Muscle of back (tissue), 11 donors: ENCODE results near the gene FOXO3. TPM values are rescaled to one million over a fixed set of nuclear protein-coding genes. Genes with fewer than 3 reads are reported as not detected.

ENCODE experiments used
- DNase-seq, 3 donors: peaks; one replicate each; pipeline versions ENCODE4 v3.0.0 to v3.0.0-alpha.2; 2013
- polyA plus RNA-seq, 10 donors: library from polyadenylated mRNA; unstranded; fragments of 120-200 nt; gene quantifications; one replicate each; pipeline ENCODE4 v1.2.1, GENCODE V29; 2013; ENCODE audit not compliant: insufficient read length in 10 of 10

Gene FOXO3
- polyA plus RNA-seq, 10 donors = 28.4 to 38.2 (median 33.1) TPM

DNA sequence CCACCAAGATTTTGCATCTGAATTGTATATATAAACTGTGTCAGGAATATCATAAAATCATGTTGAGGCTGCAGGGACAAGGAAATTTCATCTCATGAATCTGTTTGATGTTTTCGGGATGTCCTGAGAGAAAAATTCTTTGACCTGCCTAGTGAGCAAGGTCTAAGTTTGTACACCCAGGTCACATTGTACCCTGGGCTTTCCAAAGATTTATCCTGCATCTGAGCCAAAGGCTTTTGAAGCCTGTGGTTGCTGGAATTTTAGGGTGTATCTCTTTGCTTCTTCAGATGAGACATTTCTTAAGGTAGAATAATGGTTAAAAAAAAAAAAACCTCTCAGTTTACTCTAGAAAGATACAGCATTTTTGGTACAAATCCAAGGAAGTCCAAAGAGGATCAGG is 63.3 kb downstream of the FOXO3 start:
- DNase-seq = no peak

- no peak for DNase-seq
Observed at GRCh38 chr6:108625581-108625980, 64.9 kb downstream of the FOXO3 start.

DNA sequence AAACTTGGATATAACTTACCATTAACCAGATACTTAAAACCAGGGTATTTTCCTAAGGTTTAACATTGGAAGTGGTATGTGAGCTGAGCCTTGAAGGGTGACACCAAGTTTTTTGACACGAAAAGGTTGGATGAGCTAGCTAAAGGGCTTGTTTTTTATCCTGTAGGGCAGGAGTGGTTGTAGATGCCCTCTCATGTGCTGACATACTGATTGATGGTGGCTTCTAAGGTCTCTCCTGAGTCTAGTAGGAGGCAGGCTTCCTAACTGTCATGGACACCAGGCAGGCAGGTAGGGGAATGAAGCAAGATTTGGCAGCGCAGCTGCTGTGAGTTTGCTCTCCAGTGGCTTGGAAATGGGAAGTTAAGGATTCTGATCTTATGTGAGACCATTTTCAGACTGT is 66.1 kb downstream of the FOXO3 start:
- no peak for DNase-seq

GRCh38 chr6:108627692-108628550 is 67.2 kb downstream of the FOXO3 start:
- DNase-seq = no peak

DNA sequence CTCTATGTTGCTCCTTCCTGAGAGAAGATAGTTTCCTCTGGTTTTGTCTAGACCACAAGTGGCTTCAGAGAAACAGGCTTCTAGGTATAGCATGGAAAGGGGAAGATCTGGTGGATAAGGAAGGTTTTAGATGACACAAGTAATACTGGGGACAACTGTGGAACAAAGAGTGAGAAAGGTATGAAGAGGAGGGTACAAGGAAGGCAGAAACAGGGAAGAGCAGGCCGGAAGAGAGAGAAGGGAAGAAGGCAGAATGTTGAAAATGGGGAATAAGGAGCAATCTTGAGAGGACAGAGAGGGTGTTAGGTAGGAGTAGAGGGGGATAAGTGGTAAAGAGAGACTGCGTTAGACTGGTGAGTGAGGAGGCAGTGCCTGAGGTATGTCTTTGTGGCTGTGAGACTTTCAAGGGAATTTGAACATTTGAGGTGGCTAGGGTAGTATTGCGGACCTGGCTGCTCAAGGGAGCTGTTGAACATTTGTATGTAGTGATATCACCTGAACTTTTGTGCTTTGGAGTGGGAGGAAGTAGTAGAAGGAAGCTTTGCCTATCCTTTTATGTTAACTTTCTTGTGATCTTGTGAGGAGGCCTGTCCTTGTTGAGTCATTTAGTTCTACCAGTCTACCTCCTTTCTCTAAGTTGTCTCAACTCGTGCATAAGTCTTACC is 69.5 kb downstream of the FOXO3 start:
- DNase-seq = no peak

GRCh38 chr6:108632441-108632840 is 71.7 kb downstream of the FOXO3 start:
- DNase-seq = no peak

DNA sequence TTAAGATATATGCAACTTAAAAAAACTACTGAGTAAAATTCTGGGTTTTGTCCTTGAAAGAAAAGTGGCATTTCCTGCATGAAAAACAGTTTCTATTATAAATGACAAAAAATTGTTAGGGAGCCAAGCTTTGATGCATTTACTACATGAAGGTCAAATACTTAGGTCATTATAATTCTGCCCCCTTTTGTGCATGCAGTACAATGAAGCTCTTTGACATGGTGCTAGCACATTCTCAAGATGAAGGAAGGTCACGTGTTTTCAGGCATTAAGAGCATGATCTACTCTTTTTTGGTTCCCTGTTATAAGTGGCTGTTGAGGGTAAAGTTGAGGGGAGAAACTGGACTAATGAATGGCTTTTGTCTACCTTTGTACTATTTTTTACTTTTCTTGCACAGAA is 72.7 kb downstream of the FOXO3 start:
- no peak for DNase-seq

DNA sequence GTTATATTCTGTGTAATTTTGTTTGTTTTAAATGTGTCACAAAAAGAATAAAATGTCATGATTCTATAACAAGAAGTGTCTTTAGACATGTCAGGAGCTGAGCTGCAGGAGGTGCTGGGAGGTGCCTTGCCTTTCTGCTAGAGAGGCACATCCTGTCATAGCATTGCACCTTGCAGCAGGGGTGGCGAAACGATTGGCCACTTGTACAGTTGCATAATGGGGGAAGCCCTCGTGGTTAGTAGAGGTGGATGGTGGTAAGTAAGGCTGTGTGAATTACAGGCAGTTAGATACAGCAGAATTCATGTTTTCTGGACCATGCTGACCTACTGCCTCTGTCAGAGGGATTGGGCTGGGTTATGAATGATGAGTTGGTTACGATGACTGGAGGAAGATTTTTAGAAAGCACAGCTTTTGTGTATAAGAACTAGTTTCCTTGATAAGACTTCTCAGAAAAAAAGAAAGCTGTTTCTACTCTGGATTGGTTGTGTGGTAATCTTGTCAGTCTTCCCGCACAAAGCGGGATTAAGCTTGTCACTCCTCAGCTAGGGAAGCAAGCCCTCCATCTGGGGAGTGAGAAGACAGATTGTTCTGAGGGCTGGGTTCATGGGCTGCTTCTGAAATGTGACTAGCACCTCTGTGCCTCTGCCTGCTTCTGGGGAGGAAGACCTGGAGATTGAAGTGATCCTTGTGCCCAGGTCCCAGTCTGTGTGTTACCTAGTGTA is 74.9 kb downstream of the FOXO3 start:
- no peak for DNase-seq

GRCh38 chr6:108637963-108638362 is 77.2 kb downstream of the FOXO3 start:
- no peak for DNase-seq

GRCh38 chr6:108638993-108639392 is 78.3 kb downstream of the FOXO3 start:
- no peak for DNase-seq

DNA sequence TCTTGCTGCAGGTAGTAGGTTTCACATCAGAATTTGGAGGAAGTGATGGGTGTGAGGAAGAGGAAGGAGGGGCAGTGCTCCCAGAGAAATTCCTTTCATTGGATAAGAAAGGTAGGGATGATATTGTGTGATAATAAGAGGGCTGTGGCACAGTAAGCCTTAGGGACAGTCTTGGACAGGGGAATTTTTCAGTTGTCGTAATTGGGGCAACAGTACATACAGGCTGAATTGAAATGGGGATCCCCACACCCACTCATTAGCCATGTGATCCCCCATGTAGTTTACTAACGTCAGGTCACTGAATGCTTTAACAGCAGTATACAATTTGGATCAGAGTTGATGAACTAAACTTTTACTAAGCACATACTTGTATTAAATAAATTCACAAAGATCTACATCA is 79.4 kb downstream of the FOXO3 start:
- DNase-seq = no peak

- DNase-seq = no peak
Observed at GRCh38 chr6:108643184-108643583, 82.5 kb downstream of the FOXO3 start.

DNA sequence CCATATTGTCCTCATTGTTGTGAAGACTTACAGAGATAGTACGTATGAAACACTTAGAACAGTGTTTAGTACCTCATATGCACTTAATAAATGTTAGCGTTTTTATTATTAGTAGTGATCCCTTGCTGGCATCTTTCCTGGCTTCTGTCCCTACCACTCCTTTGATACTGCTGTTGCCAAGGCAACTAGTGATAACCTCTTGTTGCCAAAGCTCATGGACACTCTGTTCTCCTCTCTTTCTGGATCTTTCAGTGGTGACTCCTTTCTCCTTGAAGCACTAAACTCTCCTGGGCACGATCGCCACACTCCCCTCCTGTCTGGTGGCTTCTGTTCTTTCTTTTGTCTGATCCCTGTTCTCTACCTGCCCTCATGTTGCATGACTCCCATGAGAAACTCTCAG is 83.5 kb downstream of the FOXO3 start:
- DNase-seq = no peak

DNA sequence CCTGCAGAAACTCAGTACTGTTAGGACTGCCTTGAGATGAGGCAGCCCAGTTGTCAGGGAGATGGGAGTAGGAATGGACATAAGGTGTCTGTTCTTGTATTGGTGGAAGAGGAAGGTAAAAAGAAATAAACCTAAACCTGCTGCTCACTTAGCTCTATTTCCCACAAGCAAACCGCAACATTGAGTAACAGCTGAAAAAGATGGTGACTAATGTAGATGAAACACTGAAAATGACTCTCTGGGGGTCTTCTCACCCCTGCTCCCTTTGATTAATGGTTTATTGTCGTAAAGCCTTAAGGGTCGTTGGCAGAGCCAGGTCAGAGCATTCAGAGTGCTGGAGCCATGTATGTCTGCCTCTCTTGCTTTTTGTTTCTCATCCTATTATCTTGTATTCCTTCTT is 87.5 kb downstream of the FOXO3 start:
- no peak for DNase-seq

GRCh38 chr6:108650325-108650724 is 89.6 kb downstream of the FOXO3 start:
- DNase-seq = no peak

GRCh38 chr6:108650781-108651180 is 90.1 kb downstream of the FOXO3 start:
- peak in 1 of 3 donors; percentile 41 for DNase-seq

GRCh38 chr6:108651340-108652227 is 90.9 kb downstream of the FOXO3 start:
- DNase-seq = peak; percentile 85 to 91 (median 87)

- no peak for DNase-seq
Observed at GRCh38 chr6:108652375-108652774, 91.7 kb downstream of the FOXO3 start.

GRCh38 chr6:108653949-108654348 is 93.2 kb downstream of the FOXO3 start:
- peak in 2 of 3 donors; percentile 44 to 62 for DNase-seq

DNA sequence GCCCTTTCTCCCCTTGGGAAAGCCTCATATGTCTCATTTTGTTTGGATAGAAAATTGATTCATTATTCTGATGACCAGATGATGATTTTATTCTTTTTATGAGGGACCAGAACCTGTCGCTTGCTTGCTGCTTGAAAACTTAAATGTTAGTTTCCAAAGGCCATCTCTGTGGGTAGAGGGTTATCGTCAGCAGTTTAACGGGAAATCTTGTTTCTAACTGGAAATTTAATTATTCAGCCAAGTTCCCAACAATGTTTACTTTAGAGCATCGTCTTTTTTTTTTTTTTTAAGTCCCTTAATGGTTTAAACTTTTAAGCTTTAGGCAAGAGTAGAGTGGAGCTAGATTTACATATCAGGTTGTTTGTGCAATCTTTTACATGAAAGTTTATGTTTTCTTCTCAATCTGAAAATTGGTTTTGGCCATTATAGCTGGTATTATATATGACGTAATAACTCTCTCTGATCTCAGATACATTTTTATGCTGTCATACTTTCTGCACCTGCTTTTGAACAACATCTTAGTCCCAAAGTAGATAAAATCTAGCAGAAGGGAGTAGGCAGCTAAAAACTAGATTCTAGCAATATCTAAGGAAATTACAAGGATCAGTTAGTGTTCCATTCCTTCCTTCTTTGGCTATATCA is 93.9 kb downstream of the FOXO3 start:
- DNase-seq = peak in 1 of 3 donors; percentile 30
